ENCODE results near the gene RSPRY1. TPM values are rescaled to one million over a fixed set of nuclear protein-coding genes. Genes with fewer than 3 reads are reported as not detected.
A peak's percentile ranks its signal among the peaks of the same experiment; 100 is the strongest.

The RSPRY1 gene
- total RNA-seq, 1 donor from 2014 or later: 34.9 TPM

GRCh38 chr16:57165483-57165882 lies 20.6 kb upstream of the RSPRY1 start:
- no peak for DNase-seq
- Histone ChIP-seq H3K9me3 (no peaks in the 10 kb centered on the region), H3K27ac (no peak overlapping the region), H3K36me3 (peaks cover 83% of the 10 kb centered on the region), H3K27me3 (ENCODE audit: low read depth) (no peaks in the 10 kb centered on the region), H3K4me3 (no peak overlapping the region), H3K4me1 (peaks cover 34% of the 10 kb centered on the region)
- intact Hi-C loops (cut with DNase I): loop anchor here (10.0 kb wide), 1 partner anchor 81 kb away; no protein-coding TSS in a partner anchor
- ATAC-seq: no peak
- TF ChIP-seq, protein P1, sequence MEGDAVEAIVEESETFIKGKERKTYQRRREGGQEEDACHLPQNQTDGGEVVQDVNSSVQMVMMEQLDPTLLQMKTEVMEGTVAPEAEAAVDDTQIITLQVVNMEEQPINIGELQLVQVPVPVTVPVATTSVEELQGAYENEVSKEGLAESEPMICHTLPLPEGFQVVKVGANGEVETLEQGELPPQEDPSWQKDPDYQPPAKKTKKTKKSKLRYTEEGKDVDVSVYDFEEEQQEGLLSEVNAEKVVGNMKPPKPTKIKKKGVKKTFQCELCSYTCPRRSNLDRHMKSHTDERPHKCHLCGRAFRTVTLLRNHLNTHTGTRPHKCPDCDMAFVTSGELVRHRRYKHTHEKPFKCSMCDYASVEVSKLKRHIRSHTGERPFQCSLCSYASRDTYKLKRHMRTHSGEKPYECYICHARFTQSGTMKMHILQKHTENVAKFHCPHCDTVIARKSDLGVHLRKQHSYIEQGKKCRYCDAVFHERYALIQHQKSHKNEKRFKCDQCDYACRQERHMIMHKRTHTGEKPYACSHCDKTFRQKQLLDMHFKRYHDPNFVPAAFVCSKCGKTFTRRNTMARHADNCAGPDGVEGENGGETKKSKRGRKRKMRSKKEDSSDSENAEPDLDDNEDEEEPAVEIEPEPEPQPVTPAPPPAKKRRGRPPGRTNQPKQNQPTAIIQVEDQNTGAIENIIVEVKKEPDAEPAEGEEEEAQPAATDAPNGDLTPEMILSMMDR (IDR thresholded peaks at IDR 0.05): no peak

- TF ChIP-seq, protein P1 (IDR thresholded peaks at IDR 0.05): no peak
- Histone ChIP-seq H3K9me3 (no peaks in the 10 kb centered on the region), H3K4me1 (peaks cover 31% of the 10 kb centered on the region), H3K4me3 (no peak overlapping the region), H3K27me3 (ENCODE audit: low read depth) (no peaks in the 10 kb centered on the region), H3K36me3 (peaks cover 83% of the 10 kb centered on the region), H3K27ac (peak overlapping the region; percentile 72)
- ATAC-seq (no peak), DNase-seq (no peak)
- intact Hi-C loops (cut with DNase I): loop anchor here (10.0 kb wide), 1 partner anchor 81 kb away; no protein-coding TSS in a partner anchor
These were observed 20.2 kb upstream of the RSPRY1 start for GRCh38 chr16:57165938-57166337.

- Histone ChIP-seq H3K9me3 (no peaks in the 10 kb centered on the region), H3K27me3 (ENCODE audit: low read depth) (no peaks in the 10 kb centered on the region), H3K4me3 (no peak overlapping the region), H3K4me1 (peaks cover 30% of the 10 kb centered on the region), H3K36me3 (peaks cover 83% of the 10 kb centered on the region), H3K27ac (peak overlapping the region; percentile 72)
- DNase-seq: no peak
- intact Hi-C loops (cut with DNase I): loop anchor here (10.0 kb wide), 1 partner anchor 82 kb away; no protein-coding TSS in a partner anchor
- ATAC-seq: peak; percentile 3 to 43
- TF ChIP-seq, protein P1 (IDR thresholded peaks at IDR 0.05): no peak
These were observed 19.7 kb upstream of the RSPRY1 start for GRCh38 chr16:57166451-57166850.

DNA sequence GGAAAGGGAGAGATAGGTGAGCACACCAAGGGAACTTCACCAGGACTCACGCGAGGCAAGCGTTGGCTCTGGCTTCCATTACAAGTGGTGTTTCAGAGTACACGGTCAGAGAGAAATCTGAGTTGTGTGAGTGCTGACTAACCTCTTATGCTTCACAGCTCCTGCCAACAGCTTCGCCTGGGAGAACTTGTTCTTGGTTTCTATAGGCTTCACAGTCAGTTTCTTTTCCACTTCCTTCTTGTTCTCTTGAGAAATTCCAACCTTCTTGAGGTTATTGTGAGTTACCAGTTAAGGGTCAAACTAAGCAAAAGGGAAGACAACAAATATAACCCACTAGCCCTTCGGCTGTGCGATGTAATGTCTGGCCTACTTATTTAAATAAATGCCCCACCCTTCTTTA lies 19.2 kb upstream of the RSPRY1 start:
- Histone ChIP-seq H3K4me3 (no peak overlapping the region), H3K36me3 (peaks cover 83% of the 10 kb centered on the region), H3K27ac (peak overlapping the region; percentile 72), H3K27me3 (ENCODE audit: low read depth) (no peaks in the 10 kb centered on the region), H3K4me1 (peaks cover 30% of the 10 kb centered on the region), H3K9me3 (no peaks in the 10 kb centered on the region)
- DNase-seq (peak; percentile 66), ATAC-seq (peak; percentile 95 to 97)
- intact Hi-C loops (cut with DNase I): loop anchor here (10.0 kb wide), 1 partner anchor 82 kb away; no protein-coding TSS in a partner anchor
- TF ChIP-seq, protein P1 (IDR thresholded peaks at IDR 0.05): no peak

- Histone ChIP-seq H3K27ac (peak overlapping the region; percentile 72), H3K9me3 (no peaks in the 10 kb centered on the region), H3K36me3 (peaks cover 83% of the 10 kb centered on the region), H3K4me3 (no peak overlapping the region), H3K27me3 (ENCODE audit: low read depth) (no peaks in the 10 kb centered on the region), H3K4me1 (peaks cover 30% of the 10 kb centered on the region)
- intact Hi-C loops (cut with DNase I): loop anchor here (10.0 kb wide), 1 partner anchor 83 kb away; no protein-coding TSS in a partner anchor
- TF ChIP-seq, protein P1 (IDR thresholded peaks at IDR 0.05): no peak
- DNase-seq (no peak), ATAC-seq (peak in 1 of 2 donors; percentile 34)
These were observed 18.6 kb upstream of the RSPRY1 start for GRCh38 chr16:57167538-57167937.
